K562 treated with DMSO at 1 percent for 12 hours (cell line): Measurements from ENCODE around the gene BICRAL. TPM values are rescaled to one million over a fixed set of nuclear protein-coding genes. Genes with fewer than 3 reads are reported as not detected.

Experiments
- total RNA-seq: library from RNA; unstranded; fragments of 300-600 nt; gene quantifications from 2 replicates; pipeline ENCODE4 v1.2.3, GENCODE V29; 2022; ENCODE audit not compliant: insufficient read depth

BICRAL gene, protein sequence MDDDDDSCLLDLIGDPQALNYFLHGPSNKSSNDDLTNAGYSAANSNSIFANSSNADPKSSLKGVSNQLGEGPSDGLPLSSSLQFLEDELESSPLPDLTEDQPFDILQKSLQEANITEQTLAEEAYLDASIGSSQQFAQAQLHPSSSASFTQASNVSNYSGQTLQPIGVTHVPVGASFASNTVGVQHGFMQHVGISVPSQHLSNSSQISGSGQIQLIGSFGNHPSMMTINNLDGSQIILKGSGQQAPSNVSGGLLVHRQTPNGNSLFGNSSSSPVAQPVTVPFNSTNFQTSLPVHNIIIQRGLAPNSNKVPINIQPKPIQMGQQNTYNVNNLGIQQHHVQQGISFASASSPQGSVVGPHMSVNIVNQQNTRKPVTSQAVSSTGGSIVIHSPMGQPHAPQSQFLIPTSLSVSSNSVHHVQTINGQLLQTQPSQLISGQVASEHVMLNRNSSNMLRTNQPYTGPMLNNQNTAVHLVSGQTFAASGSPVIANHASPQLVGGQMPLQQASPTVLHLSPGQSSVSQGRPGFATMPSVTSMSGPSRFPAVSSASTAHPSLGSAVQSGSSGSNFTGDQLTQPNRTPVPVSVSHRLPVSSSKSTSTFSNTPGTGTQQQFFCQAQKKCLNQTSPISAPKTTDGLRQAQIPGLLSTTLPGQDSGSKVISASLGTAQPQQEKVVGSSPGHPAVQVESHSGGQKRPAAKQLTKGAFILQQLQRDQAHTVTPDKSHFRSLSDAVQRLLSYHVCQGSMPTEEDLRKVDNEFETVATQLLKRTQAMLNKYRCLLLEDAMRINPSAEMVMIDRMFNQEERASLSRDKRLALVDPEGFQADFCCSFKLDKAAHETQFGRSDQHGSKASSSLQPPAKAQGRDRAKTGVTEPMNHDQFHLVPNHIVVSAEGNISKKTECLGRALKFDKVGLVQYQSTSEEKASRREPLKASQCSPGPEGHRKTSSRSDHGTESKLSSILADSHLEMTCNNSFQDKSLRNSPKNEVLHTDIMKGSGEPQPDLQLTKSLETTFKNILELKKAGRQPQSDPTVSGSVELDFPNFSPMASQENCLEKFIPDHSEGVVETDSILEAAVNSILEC
- 2.1 and 8.3 TPM in 2 replicates for total RNA-seq

DNA sequence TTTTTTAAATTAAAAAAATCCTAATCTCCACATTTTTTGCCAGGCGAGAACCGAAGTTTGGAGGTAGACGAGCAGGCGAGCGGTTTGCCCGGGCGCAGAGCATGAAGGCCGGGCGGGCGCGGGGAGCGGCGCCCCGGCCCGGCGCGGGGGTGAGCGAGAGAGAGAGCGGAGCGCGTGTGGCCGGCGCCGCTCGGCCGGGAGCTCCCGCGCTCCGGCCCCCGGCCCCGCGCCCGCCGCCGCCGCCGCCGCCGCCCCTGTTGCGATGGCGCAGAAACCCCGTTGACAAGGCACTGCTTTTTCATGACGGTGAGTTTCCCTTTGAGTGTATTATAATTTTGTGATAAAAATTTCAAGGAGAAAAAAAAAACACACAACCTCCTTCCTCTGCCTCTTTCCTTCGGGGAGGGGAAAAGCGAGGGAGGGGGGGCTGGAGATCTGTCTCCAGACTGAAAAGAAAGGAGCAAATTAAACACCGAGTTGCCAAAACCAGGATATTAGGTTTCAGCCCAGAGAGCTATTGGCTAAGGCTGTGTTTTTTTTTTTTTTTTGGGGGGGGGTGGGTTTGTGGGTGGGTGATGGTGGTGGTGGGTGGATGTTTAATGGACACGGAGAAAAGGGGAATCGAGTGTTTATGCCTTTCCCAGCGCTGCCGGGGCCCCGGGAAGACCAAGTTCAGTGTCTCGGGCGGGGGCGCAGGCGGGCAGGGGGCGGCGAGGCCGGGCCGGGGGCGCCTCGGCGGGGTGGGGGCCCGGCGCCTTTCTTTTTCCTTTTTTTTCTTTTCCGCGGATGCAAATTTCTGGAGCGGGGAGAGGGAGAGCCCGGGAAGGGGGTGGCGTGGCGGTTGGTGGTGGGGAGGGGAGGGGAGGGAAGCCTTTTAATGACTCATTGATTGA lies at the start of gene BICRAL:
Gene BICRAL, plus strand, starts transcription at position 257 of the 893 bp plus-strand sequence. CDS start 39,971 bp downstream, outside the sequence.

DNA sequence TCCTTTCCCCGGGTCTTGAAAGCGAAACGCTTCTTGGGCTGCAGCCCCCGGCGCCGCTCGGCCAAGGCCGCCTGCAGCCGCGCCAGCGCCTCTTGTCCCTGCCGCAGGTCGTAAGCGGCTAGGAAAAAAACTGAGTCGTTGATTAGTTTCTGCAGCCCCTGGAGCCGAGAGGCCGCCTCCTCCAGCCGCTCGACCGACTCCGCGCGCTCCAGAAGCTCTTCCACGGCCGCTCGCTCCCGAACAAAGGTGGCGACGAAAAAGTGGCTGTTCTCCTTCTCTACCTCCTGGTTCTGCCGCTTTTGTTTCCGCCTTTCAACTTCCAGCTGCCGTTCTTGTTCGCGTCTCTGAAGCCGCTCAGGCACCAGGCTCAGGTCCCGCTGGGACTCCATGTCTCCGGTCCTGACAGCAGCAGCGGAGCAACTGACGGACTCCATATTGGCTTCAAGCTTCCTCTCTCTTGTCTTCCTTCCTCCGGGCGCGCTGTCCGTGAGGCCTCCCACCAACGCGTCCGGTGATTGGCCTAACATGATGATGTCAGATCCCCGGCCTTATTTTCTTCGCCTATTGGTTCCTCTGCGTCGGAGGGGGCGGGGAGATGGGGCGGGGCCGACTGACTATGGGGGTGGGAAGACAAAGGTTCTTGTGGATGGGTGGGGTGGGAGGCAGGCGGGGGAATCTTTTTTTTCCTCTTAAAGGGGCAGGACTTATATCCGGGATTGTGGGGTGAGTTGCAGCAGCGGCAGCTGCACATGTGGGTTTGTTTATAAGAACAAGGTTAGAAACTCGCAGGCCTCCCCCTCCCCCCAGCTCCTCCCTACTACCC lies 36.0 kb upstream of the BICRAL start, which contains the start of gene TBCC:
Gene TBCC, minus strand, starts transcription at position 464 of the 823 bp plus-strand sequence. Its CDS starts 30 bp downstream, at position 434.

GRCh38 chr6:42879372-42880239 lies 97.8 kb downstream of the BICRAL start, which contains the start of gene RPL7L1:
Gene RPL7L1 (plus strand): TSS chr6:42879616. CDS start chr6:42879911, 295 bp downstream.

GRCh38 chr6:42915732-42916131 lies 133.9 kb downstream of the BICRAL start, which contains the start of gene PTCRA:
Gene PTCRA (plus strand): TSS chr6:42916053. CDS start chr6:42916070, 17 bp downstream.

Other genes starting within 250 kb of the BICRAL start
- 5.7 and 25.0 TPM in 2 replicates for gene UBR2, start 218.0 kb upstream of the BICRAL start, total RNA-seq
- gene PRPH2, start 59.5 kb upstream of the BICRAL start, total RNA-seq = not detected in 2 replicates
- gene TBCC, start 35.9 kb upstream of the BICRAL start, total RNA-seq = 42.9 and 62.7 TPM in 2 replicates
- gene RPL7L1, start 97.6 kb downstream of the BICRAL start, total RNA-seq = 63.5 and 115 TPM in 2 replicates
- not detected in 2 replicates for gene PTCRA, start 134.0 kb downstream of the BICRAL start, total RNA-seq
- 26.2 and 29.2 TPM in 2 replicates for gene CNPY3, start 147.4 kb downstream of the BICRAL start, total RNA-seq
- not detected in 2 replicates for gene GNMT, start 178.7 kb downstream of the BICRAL start, total RNA-seq
- gene PEX6, start 197.1 kb downstream of the BICRAL start, total RNA-seq = 40.6 and 51.9 TPM in 2 replicates
- 28.8 and 63.1 TPM in 2 replicates for gene PPP2R5D, start 202.5 kb downstream of the BICRAL start, total RNA-seq
- 103 and 123 TPM in 2 replicates for gene MEA1, start 231.9 kb downstream of the BICRAL start, total RNA-seq
- gene KLHDC3, start 232.2 kb downstream of the BICRAL start, total RNA-seq = 176 and 182 TPM in 2 replicates
- gene RRP36, start 239.6 kb downstream of the BICRAL start, total RNA-seq = 89.7 and 118 TPM in 2 replicates